HG03139 (cell line): Measurements from ENCODE around the gene CEP85L.

Source experiments
- ATAC-seq: cut with Tn5 transposase; IDR thresholded peaks from one replicate; pipeline ENCODE4 v1.9.1; 2021; ENCODE audit not compliant: unreplicated experiment

CEP85L gene

DNA sequence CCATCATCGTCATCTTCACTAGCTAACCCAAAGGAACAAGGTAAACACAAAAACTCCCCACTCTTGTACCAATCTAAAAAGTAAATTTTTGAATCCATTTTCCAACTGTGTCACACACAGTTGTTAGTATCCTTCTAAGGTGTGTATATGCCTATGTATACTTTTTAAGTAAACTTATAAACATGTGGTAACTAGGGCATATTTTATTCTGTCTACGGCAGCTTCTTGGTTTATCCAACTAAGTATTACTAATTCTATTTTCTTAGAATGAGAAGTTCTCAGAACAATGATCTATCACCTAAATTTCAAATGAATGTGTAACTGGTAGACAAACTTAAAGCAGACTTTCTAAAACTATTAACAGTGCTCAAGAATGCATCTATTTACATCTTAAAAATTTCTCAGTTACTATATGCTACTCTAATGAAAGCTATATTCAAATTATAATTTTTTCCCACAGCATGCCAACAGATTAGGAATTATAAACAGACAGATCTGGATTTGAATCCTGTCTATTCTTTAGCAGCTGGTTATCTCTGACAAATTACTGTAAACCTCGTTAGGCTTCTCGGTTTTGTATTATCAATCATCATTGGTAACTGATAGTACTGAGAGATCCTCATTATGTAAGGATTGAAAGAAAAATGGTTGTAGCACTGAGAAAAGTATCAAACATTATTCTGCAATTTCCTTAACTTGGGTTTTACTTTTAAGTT is 105.1 kb downstream of the CEP85L start:
- no peak for ATAC-seq

GRCh38 chr6:118544105-118544504 is 107.3 kb downstream of the CEP85L start:
- ATAC-seq = no peak

DNA sequence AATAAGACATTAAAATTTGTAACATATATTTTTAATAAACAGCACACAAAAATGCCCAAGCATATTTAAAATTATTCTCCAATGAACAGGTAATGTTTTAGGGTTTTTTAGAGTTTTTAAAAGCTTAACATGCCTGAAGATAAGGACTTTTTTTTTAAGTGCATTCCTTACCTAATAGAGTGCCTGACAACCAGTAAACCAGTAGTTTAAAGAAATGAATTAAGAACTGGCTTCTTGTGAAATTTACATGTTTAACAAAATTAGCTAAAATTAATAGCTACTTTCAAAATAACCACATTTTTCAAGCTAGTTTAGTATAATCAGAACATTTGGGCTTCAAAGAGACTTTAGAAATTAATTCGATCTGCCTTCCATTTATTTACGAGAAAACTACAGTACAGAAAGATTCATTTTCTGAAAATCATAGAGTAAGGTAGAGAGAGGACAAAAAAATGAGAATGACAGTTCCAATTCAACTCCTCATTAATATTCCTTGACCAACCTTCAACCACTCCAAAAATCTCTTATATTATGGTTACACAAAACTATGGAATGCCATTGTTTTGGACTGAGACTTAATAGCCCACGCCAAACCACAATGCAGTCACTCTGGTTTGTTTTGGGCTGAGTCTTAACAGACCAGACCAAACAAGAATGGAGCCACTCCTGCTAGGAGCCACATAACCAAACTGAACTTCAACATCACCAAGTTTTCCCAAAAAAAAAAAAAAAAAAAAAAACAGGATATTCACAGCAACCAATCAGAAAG is 109.0 kb downstream of the CEP85L start:
- no peak for ATAC-seq

DNA sequence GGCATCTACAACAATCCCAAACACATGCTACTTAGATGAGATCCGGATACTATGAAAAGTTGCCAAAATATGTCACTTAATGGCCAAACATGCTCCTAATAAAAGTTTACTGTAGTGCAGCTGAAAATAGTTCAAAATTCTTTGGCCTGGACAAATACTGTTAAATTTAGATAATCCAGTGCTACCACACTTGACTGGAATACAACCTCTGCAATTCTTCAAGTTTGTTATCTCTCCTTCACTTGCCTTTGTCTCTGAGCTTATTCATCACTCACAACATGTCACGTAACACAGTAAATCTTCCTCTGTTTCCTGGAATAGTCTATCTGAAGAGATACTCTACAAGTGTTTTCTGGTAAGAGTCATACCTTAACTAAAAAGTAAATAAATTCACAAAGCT is 113.8 kb downstream of the CEP85L start:
- no peak for ATAC-seq

- no peak for ATAC-seq
Measured at GRCh38 chr6:118536478-118536877, 114.9 kb downstream of the CEP85L start.

- ATAC-seq = no peak
Measured at GRCh38 chr6:118535176-118535844, 116.1 kb downstream of the CEP85L start.

- no peak for ATAC-seq
Measured at GRCh38 chr6:118530942-118531341, 120.4 kb downstream of the CEP85L start.

GRCh38 chr6:118529756-118530155 is 121.6 kb downstream of the CEP85L start:
- ATAC-seq = no peak

DNA sequence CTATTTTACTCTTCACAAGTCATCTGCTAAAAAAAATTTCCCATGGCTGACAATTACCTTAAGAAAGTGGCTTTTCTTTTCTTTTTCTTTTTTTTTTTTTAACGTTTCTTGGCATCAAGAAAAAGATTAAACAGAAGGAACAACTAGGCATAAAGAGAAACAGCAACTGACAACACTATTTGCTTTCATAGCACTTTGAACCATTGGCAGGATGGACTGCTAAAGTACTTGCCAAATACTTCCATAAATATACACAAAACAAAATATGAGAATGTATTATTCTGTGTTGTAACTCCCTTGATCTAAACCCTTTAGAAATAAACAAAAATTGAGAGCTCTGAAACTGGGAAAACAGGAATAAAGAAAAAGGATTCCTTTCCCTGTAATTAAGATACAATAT is 123.3 kb downstream of the CEP85L start:
- no peak for ATAC-seq

DNA sequence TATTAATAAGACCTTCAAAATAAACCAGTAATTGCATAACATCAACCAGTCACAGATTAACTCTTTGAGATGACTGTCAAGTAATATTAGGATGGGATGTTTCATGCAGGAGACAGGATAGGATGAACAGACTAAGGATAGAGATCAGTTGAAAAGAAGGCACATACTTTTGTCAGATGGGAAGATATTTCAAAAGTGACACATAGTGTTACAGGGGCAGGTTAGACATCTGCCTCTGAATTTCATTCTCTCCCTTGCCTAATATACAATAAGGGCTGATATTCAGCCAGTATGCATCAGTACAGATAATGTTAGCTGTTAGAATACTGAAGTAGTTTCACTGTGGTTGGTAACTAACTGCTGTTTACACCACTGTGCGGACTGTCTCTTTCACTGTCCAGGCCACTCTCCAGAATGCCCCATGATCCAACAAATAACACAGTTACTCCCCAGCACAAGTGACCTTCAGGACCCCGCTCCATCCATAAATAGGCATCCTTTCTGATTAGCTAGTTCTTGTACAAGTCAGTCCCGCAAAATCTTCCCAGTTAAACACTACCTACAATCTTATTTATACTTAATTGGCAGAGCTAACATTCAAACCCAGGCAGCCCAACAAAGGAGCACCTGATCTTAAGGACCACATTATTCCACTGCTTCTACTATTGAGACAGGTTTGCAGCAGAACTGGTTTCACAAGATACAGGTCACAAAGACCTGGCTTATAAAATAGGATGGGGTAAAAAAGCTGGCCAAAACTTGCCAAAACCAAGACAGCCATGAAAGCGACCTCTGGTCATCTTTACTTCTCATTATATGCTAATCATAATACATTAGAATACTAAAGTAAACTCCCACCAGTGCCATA is 125.2 kb downstream of the CEP85L start:
- ATAC-seq = no peak

- no peak for ATAC-seq
Measured at GRCh38 chr6:118524686-118525085, 126.7 kb downstream of the CEP85L start.

DNA sequence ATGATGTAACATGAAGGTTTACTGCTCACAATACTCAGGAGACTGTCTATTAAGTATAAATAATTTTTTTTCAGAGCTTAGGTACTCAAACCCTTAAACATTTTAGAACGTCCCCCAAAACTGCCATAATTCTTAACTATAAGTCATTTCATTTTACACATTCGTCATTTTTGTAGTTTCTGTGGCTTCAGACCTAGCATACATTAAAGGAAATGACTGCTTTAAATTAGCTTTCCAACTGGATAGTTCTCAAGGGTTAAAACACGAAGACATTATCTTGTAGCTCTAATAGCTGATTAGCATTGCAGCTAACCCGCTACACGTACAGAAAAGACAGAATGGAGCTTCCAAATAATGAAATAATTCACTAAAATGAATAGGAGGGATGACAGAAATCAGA is 128.2 kb downstream of the CEP85L start:
- ATAC-seq = no peak

GRCh38 chr6:118522422-118522821 is 129.0 kb downstream of the CEP85L start:
- no peak for ATAC-seq

DNA sequence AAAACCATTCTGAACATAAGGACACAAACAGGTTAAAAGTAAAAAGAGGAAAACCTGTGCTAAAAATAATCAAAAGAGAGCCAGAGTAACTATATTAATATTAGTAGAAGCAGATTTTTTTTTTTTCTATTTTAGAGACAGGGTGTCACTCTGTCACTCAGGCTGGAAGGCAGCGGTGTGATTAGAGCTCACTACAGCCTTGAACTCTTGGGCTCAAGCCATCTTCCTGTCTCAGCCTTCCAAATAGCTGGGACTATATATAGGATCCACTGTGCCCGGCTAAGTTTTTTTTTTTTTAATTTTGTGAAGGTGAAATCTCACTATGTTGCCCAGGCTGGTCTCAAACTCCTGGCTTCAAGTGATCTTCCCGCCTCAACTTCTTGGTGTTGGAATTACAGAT is 136.7 kb downstream of the CEP85L start:
- no peak for ATAC-seq

- ATAC-seq = no peak
Measured at GRCh38 chr6:118511930-118512715, 139.3 kb downstream of the CEP85L start.

DNA sequence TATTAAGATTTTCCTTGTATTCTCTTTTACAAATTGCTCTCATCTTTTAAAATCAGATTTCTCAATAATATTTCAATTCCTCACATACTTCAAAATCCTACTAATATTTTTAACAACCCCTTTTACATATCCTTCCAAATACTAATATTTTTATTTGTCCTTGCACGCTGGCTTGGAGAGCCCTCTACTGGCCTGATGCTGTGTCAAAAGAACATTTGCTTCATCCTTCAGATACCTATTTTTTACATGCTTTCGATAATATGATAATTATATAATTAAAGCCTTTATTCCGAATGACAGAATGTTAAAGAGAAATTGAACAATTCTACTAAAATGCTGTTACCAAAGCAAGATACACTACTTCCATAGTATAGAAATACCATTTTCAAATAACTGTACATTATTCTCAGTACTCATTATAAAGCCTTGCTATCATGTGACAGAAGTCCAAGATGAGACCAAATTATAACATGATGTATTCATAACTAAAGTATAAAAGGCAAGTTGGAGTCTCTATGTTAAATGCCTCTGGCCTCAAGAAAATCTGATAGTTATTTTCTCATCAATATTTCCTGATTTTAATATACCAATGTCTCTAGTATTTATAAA is 142.3 kb downstream of the CEP85L start:
- ATAC-seq = no peak

DNA sequence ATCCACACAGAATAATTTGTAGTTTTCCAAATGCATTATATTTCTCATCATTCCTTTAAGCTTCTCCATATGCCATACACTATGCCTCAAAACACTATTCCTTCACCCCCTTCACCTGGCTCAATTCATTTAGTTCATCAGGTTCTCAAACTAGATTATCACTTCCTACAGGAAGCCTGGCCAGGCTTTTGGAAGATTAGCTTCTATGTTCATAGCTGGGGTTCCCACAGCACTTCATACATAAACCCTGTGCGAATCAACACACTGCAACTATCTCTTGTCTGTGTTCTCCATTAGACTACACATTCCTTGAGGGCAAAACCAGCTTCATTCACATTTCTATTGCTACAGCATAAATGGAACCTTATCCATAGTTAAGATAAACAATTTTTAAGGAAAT is 143.8 kb downstream of the CEP85L start:
- no peak for ATAC-seq

GRCh38 chr6:118506071-118506638 is 145.2 kb downstream of the CEP85L start:
- no peak for ATAC-seq

GRCh38 chr6:118505656-118506055 is 145.7 kb downstream of the CEP85L start:
- no peak for ATAC-seq

- ATAC-seq = no peak
Measured at GRCh38 chr6:118504611-118505010, 146.8 kb downstream of the CEP85L start.
